Measurements from ENCODE around the gene ARSB. TPM values are rescaled to one million over a fixed set of nuclear protein-coding genes. Genes with fewer than 3 reads are reported as not detected.

ARSB gene
- total RNA-seq, 1 donor from 2014 or later = 30.2 TPM

- TF ChIP-seq EZH2 (IDR thresholded peaks at IDR 0.05; ENCODE audit: insufficient read depth, low read length) (no peak), CTCF (IDR thresholded peaks at IDR 0.05; ENCODE audit: insufficient read depth, low read depth, low read length) (no peak)
- peaks cover 13% of the 10 kb centered on the region for H3K4me1 Mint-ChIP-seq (ENCODE audit: low read depth, unreplicated experiment)
These were observed 28.2 kb downstream of the ARSB start for GRCh38 chr5:78956901-78957300.

GRCh38 chr5:78953092-78953800 is 31.9 kb downstream of the ARSB start:
- Mint-ChIP-seq H3K4me1 (ENCODE audit: low read depth, unreplicated experiment) (peaks cover 11% of the 10 kb centered on the region), H3K36me3 (ENCODE audit: low read depth, unreplicated experiment) (no peaks in the 10 kb centered on the region), H3K27me3 (ENCODE audit: low read depth, unreplicated experiment) (no peaks in the 10 kb centered on the region), H3K4me3 (ENCODE audit: unreplicated experiment) (no peak overlapping the region), H3K9me3 (ENCODE audit: unreplicated experiment) (no peaks in the 10 kb centered on the region), H3K27ac (ENCODE audit: unreplicated experiment) (peak overlapping the region; percentile 59)
- Histone ChIP-seq H3K27ac (ENCODE audit: low read depth, low read length) (no peak overlapping the region), H3K9me3 (ENCODE audit: insufficient read depth, low read depth, low read length) (no peaks in the 10 kb centered on the region), H3K27me3 (ENCODE audit: insufficient read depth, low read length) (no peaks in the 10 kb centered on the region), H3K4me3 (ENCODE audit: insufficient read depth, low read depth, low read length) (no peak overlapping the region), H3K36me3 (ENCODE audit: insufficient read depth, low read length) (no peaks in the 10 kb centered on the region), H3K4me2 (ENCODE audit: low read length) (peak overlapping the region; percentile 23), H2AFZ (ENCODE audit: low read depth, low read length) (peak overlapping the region; percentile 9), H3K79me2 (ENCODE audit: insufficient read depth, low read length) (no peaks in the 10 kb centered on the region), H3K9ac (ENCODE audit: low read length) (no peak overlapping the region), H4K20me1 (ENCODE audit: insufficient read depth, low read length) (no peaks in the 10 kb centered on the region), H3K4me1 (ENCODE audit: insufficient read depth, low read length) (peaks cover 5% of the 10 kb centered on the region)
- TF ChIP-seq EZH2 (IDR thresholded peaks at IDR 0.05; ENCODE audit: insufficient read depth, low read length) (no peak), CTCF (IDR thresholded peaks at IDR 0.05; ENCODE audit: insufficient read depth, low read depth, low read length) (no peak)
- FAIRE-seq = peak; percentile 87
- DNase-seq (ENCODE audit: low read depth) = peak; percentile 63

More at GRCh38 chr5:78956901-78957300, 28.2 kb downstream of the ARSB start:
- H3K79me2 ChIP-seq (ENCODE audit: insufficient read depth, low read length) = no peaks in the 10 kb centered on the region
- no peaks in the 10 kb centered on the region for H3K9me3 ChIP-seq (ENCODE audit: insufficient read depth, low read depth, low read length)
- no peak overlapping the region for H3K27ac ChIP-seq (ENCODE audit: low read depth, low read length)
- H3K4me3 ChIP-seq (ENCODE audit: insufficient read depth, low read depth, low read length) = no peak overlapping the region
- no peak for DNase-seq (ENCODE audit: low read depth)
- H3K4me1 ChIP-seq (ENCODE audit: insufficient read depth, low read length) = peaks cover 5% of the 10 kb centered on the region
- Mint-ChIP-seq H3K27ac (ENCODE audit: unreplicated experiment) (no peak overlapping the region), H3K27me3 (ENCODE audit: low read depth, unreplicated experiment) (no peaks in the 10 kb centered on the region), H3K36me3 (ENCODE audit: low read depth, unreplicated experiment) (no peaks in the 10 kb centered on the region), H3K9me3 (ENCODE audit: unreplicated experiment) (no peaks in the 10 kb centered on the region), H3K4me3 (ENCODE audit: unreplicated experiment) (no peak overlapping the region)
- H3K9ac ChIP-seq (ENCODE audit: low read length) = no peak overlapping the region
- H3K27me3 ChIP-seq (ENCODE audit: insufficient read depth, low read length) = no peaks in the 10 kb centered on the region
- FAIRE-seq = no peak
- H2AFZ ChIP-seq (ENCODE audit: low read depth, low read length) = no peak overlapping the region
- no peak overlapping the region for H3K4me2 ChIP-seq (ENCODE audit: low read length)
- no peaks in the 10 kb centered on the region for H4K20me1 ChIP-seq (ENCODE audit: insufficient read depth, low read length)
- H3K36me3 ChIP-seq (ENCODE audit: insufficient read depth, low read length) = no peaks in the 10 kb centered on the region

- Mint-ChIP-seq H3K4me1 (ENCODE audit: low read depth, unreplicated experiment) (peaks cover 17% of the 10 kb centered on the region), H3K4me3 (ENCODE audit: unreplicated experiment) (no peak overlapping the region), H3K9me3 (ENCODE audit: unreplicated experiment) (no peaks in the 10 kb centered on the region), H3K27me3 (ENCODE audit: low read depth, unreplicated experiment) (no peaks in the 10 kb centered on the region), H3K36me3 (ENCODE audit: low read depth, unreplicated experiment) (peaks cover 2% of the 10 kb centered on the region), H3K27ac (ENCODE audit: unreplicated experiment) (no peak overlapping the region)
- no peaks in the 10 kb centered on the region for H4K20me1 ChIP-seq (ENCODE audit: insufficient read depth, low read length)
- peak overlapping the region; percentile 21 for H2AFZ ChIP-seq (ENCODE audit: low read depth, low read length)
- H3K27me3 ChIP-seq (ENCODE audit: insufficient read depth, low read length) = no peaks in the 10 kb centered on the region
- no peak for TF ChIP-seq CTCF (IDR thresholded peaks at IDR 0.05; ENCODE audit: insufficient read depth, low read depth, low read length)
- TF ChIP-seq EZH2 (IDR thresholded peaks at IDR 0.05; ENCODE audit: insufficient read depth, low read length) = no peak
- FAIRE-seq (no peak), DNase-seq (ENCODE audit: low read depth) (peak; percentile 63)
- peak overlapping the region; percentile 17 for H3K9ac ChIP-seq (ENCODE audit: low read length)
- H3K4me2 ChIP-seq (ENCODE audit: low read length) = peak overlapping the region; percentile 62
- peaks cover 27% of the 10 kb centered on the region for H3K4me1 ChIP-seq (ENCODE audit: insufficient read depth, low read length)
- H3K27ac ChIP-seq (ENCODE audit: low read depth, low read length) = peak overlapping the region; percentile 37
- no peak overlapping the region for H3K4me3 ChIP-seq (ENCODE audit: insufficient read depth, low read depth, low read length)
- H3K9me3 ChIP-seq (ENCODE audit: insufficient read depth, low read depth, low read length) = no peaks in the 10 kb centered on the region
- no peaks in the 10 kb centered on the region for H3K79me2 ChIP-seq (ENCODE audit: insufficient read depth, low read length)
- H3K36me3 ChIP-seq (ENCODE audit: insufficient read depth, low read length) = no peaks in the 10 kb centered on the region
These were observed 54.4 kb downstream of the ARSB start for GRCh38 chr5:78930721-78931120.

Data from astrocyte (in vitro differentiated cells and primary cell).